Measurements from ENCODE around the gene IL16. TPM values are rescaled to one million over a fixed set of nuclear protein-coding genes. Genes with fewer than 3 reads are reported as not detected.

The IL16 gene
- total RNA-seq, 3 donors from 2014 or later, result 11.1 to 40.5 (median 20.3) TPM

DNA sequence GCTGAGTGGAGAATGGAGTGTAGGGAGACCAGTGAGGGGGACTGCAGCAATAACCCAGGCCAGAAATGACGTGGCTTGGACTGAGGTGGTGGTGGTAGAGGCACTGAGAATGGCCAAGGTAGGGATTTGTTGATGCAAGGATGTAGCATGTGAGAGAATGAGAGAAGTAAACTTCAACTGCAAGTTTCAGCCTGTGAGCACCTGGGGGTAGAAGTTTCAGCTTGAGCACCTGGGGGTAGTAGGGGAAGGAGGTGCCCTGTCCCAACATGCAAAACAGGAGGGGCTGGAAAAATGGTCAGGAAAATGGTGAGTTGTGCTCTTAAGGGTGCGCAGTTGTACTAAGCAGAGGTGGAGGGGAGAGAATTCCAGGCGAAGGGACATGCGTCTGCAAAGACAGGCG, 31.0 kb downstream of the IL16 start:
- Histone ChIP-seq H3K27ac (no peak overlapping the region), H3K4me3 (no peak overlapping the region), H3K27me3 (no peaks in the 10 kb centered on the region), H3K36me3 (no peaks in the 10 kb centered on the region), H3K9me3 (no peaks in the 10 kb centered on the region), H3K4me1 (no peaks in the 10 kb centered on the region)
- intact Hi-C loops (cut with DNase I; ENCODE audit: low total_unique reads), result loop anchor here (2.0 kb wide), 1 partner anchor 73 kb away; no protein-coding TSS in a partner anchor
- TF ChIP-seq POLR2A (IDR thresholded peaks at IDR 0.05) (no peak), POLR2AphosphoS5 (IDR thresholded peaks at IDR 0.05) (no peak)
- TF ChIP-seq, protein P1, sequence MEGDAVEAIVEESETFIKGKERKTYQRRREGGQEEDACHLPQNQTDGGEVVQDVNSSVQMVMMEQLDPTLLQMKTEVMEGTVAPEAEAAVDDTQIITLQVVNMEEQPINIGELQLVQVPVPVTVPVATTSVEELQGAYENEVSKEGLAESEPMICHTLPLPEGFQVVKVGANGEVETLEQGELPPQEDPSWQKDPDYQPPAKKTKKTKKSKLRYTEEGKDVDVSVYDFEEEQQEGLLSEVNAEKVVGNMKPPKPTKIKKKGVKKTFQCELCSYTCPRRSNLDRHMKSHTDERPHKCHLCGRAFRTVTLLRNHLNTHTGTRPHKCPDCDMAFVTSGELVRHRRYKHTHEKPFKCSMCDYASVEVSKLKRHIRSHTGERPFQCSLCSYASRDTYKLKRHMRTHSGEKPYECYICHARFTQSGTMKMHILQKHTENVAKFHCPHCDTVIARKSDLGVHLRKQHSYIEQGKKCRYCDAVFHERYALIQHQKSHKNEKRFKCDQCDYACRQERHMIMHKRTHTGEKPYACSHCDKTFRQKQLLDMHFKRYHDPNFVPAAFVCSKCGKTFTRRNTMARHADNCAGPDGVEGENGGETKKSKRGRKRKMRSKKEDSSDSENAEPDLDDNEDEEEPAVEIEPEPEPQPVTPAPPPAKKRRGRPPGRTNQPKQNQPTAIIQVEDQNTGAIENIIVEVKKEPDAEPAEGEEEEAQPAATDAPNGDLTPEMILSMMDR (IDR thresholded peaks at IDR 0.05), result no peak
- no peak for DNase-seq (ENCODE audit: low spot score in 2 of 2)

DNA sequence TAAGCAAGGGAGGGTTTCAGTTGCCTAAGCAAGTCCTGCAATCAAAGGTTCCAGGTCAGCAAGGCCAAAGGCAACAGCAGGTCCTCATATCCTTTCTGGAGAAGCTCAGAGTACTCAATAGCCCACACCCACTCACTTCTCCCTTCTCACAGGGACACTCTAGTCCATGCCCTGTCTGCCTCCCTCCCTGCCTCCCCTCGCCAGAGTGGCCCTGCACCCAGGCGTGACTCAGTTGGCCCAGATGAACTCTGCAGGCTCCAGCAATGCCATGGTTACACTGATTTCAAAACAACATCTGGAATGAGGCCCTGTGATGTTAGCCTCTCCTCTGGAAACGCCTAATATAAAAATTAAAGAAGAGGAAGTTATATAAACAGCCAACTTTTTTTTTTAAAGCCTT, 32.9 kb downstream of the IL16 start:
- Histone ChIP-seq H3K27ac (peak overlapping the region; percentile 37 to 72), H3K27me3 (no peaks in the 10 kb centered on the region), H3K4me1 (no peaks in the 10 kb centered on the region), H3K9me3 (no peaks in the 10 kb centered on the region), H3K4me3 (no peak overlapping the region), H3K36me3 (no peaks in the 10 kb centered on the region)
- TF ChIP-seq, protein P1 (IDR thresholded peaks at IDR 0.05), result no peak
- TF ChIP-seq POLR2AphosphoS5 (IDR thresholded peaks at IDR 0.05), result peak in 2 of 3 donors; percentile 39 to 44
- TF ChIP-seq POLR2A (IDR thresholded peaks at IDR 0.05), result no peak
- intact Hi-C loops (cut with DNase I; ENCODE audit: low total_unique reads), result no loop called here
- DNase-seq (ENCODE audit: low spot score in 2 of 2), result no peak

DNA sequence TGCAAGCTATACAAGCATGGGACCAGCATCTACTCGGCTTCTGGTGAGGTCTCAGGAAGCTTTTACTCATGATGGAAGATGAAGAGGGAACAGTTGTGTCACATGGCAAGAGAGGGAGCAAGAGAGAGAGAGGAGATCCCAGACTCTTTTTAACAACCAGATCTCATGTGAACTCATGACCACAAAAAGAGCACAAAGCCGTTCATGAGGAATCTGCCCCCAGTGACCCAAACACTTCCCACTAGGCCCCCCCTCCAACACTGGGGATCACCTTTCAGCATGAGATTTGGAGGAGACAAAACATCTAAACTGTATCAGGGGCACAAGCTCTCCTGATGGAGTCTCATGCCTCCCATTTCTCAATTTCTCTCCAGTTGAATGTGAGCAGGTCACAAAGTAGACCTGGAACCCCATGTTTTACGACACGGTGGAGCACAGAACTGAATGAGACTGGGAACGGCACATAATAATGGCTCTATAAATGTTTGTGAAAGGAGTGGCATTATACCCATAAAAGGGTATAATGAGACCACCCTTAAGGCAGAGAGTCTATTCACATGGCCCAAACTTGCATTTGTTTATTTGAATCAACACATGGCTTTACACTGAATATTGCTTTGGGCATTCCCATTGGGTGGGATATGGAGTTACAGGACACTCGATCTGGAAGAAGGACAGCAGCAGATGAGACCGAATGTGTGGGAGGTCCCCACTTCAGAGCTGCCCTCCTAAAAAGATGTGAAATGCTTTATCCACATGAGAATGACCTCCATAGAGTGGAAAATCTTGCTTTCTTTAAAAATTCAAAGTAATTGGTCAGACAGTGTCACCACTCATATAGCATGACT, 38.8 kb downstream of the IL16 start:
- Histone ChIP-seq H3K27ac (peak overlapping the region; percentile 8 to 59), H3K9me3 (no peaks in the 10 kb centered on the region), H3K27me3 (no peaks in the 10 kb centered on the region), H3K4me1 (no peaks in the 10 kb centered on the region), H3K36me3 (no peaks in the 10 kb centered on the region), H3K4me3 (no peak overlapping the region)
- intact Hi-C loops (cut with DNase I; ENCODE audit: low total_unique reads), result no loop called here
- no peak for DNase-seq (ENCODE audit: low spot score in 2 of 2)
- TF ChIP-seq, protein P1 (IDR thresholded peaks at IDR 0.05), result no peak
- TF ChIP-seq POLR2AphosphoS5 (IDR thresholded peaks at IDR 0.05) (no peak), POLR2A (IDR thresholded peaks at IDR 0.05) (no peak)

DNA sequence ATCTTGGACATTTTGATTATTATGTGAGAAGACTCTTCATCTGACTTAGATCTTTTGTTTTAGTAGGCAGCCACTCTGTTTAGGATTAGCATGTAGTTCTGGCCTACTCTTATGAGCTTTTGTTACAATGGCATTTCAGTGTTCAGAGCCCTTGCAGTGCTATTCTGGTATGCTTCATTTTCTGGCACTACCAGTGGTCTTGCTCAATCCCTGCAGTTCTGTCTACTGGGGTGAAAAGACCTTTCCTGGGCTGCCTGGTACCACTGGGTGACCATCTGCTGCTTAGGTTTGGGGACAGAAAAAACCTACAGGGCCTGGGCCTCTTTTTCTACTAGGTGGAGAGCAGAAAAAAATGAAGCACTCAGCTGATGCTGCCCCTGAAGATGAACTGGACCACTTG, 42.5 kb downstream of the IL16 start:
- Histone ChIP-seq H3K36me3 (no peaks in the 10 kb centered on the region), H3K9me3 (peaks cover 8 to 17% of the 10 kb centered on the region in 2 donors), H3K27me3 (no peaks in the 10 kb centered on the region), H3K27ac (peak overlapping the region in 1 of 2 donors; percentile 40), H3K4me1 (no peaks in the 10 kb centered on the region), H3K4me3 (no peak overlapping the region)
- TF ChIP-seq POLR2A (IDR thresholded peaks at IDR 0.05), result no peak
- TF ChIP-seq POLR2AphosphoS5 (IDR thresholded peaks at IDR 0.05), result no peak
- intact Hi-C loops (cut with DNase I; ENCODE audit: low total_unique reads), result no loop called here
- DNase-seq (ENCODE audit: low spot score in 2 of 2), result no peak

DNA sequence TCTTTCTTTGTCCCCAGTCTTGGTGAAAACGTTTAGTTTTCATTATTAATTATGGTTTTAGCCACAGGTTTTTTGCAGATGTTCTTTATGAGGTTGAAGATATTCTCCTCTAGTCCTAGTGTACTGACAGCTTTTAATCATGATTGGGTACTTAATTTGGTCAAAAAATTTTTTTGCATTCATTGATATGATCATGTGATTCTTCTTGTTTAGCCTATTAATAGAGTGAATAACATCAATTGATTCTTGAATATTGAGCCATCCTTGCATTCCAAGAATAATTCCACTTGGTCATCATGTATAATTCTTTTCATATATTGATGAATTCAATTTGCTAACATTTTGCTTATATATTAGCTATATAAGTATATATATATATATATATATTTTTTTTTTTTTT, 46.1 kb downstream of the IL16 start:
- Histone ChIP-seq H3K9me3 (peaks cover 8 to 17% of the 10 kb centered on the region in 2 donors), H3K36me3 (no peaks in the 10 kb centered on the region), H3K4me3 (no peak overlapping the region), H3K27ac (no peak overlapping the region), H3K4me1 (no peaks in the 10 kb centered on the region), H3K27me3 (no peaks in the 10 kb centered on the region)
- no peak for DNase-seq (ENCODE audit: low spot score in 2 of 2)
- TF ChIP-seq, protein P1 (IDR thresholded peaks at IDR 0.05), result no peak
- TF ChIP-seq POLR2A (IDR thresholded peaks at IDR 0.05) (no peak), POLR2AphosphoS5 (IDR thresholded peaks at IDR 0.05) (no peak)
- intact Hi-C loops (cut with DNase I; ENCODE audit: low total_unique reads), result no loop called here

All from breast epithelium (tissue), 4 donors.